Esophagus squamous epithelium (tissue), 4 donors: Measurements from ENCODE around the gene KCTD12.

ENCODE experiments used
- POLR2A ChIP-seq, 4 donors: fragments of 450-650 bp; IDR thresholded peaks; one replicate each; pipeline ENCODE4 v1.6.1; 2017; ENCODE audit warnings: antibody characterized with exemption in 4 of 4, mild to moderate bottlenecking in 4 of 4, moderate library complexity in 3 of 4
- TF ChIP-seq, protein P1 (sequence below), 6 experiments: fragments of 450-650 bp in 4 of 6; fragments of 200-600 bp in 2 of 6; sonication (generic) in 2 of 6; IDR thresholded peaks; one replicate each; pipeline ENCODE4 v1.5.1; 2016 to 2019; ENCODE audit warnings: antibody characterized with exemption in 6 of 6, mild to moderate bottlenecking in 4 of 6, moderate library complexity in 4 of 6

DNA sequence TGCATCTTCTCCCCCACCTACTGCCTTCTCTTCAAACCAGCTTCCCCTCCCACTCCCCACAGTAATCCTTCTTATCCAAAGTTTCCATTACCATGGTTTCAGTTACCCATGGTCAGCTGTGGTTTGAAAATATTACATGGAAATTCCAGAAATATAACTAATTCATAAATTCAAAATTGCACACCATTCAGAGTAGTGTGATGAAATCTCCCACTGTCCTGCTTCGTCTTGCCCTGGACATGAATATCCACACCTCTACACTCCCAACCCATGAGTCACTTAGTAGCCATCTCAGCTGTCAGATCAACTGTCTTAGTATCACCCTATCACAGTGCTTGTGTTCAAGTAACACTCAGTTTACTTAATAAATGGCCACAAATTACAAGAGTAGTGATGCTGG lies 3.8 kb upstream of the KCTD12 start:
- TF ChIP-seq, protein P1, sequence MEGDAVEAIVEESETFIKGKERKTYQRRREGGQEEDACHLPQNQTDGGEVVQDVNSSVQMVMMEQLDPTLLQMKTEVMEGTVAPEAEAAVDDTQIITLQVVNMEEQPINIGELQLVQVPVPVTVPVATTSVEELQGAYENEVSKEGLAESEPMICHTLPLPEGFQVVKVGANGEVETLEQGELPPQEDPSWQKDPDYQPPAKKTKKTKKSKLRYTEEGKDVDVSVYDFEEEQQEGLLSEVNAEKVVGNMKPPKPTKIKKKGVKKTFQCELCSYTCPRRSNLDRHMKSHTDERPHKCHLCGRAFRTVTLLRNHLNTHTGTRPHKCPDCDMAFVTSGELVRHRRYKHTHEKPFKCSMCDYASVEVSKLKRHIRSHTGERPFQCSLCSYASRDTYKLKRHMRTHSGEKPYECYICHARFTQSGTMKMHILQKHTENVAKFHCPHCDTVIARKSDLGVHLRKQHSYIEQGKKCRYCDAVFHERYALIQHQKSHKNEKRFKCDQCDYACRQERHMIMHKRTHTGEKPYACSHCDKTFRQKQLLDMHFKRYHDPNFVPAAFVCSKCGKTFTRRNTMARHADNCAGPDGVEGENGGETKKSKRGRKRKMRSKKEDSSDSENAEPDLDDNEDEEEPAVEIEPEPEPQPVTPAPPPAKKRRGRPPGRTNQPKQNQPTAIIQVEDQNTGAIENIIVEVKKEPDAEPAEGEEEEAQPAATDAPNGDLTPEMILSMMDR (IDR thresholded peaks at IDR 0.05): no peak
- no peak for TF ChIP-seq POLR2A (IDR thresholded peaks at IDR 0.05)
